Neutrophil (primary cell): ENCODE results near the gene PGM3.

ENCODE experiments used
- H3K27ac ChIP-seq: fragments of 200-600 bp; sonication (generic); 2 replicates; pipeline ENCODE4 v1.5.1; 2016; ENCODE audit warnings: mild to moderate bottlenecking, moderate library complexity
- H3K27me3 ChIP-seq: fragments of 200-600 bp; sonication (generic); 2 replicates; pipeline ENCODE4 v1.6.0; 2016; ENCODE audit warnings: mild to moderate bottlenecking
- H3K36me3 ChIP-seq: fragments of 200-600 bp; sonication (generic); 2 replicates; pipeline ENCODE4 v1.5.1; 2017
- H3K4me1 ChIP-seq, 2 experiments: fragments of 200-600 bp in 1 of 2; sonication (generic) in 1 of 2; 1 replicate in 1 of 2; 2 replicates in 1 of 2; pipeline versions ENCODE4 v1.5.1 to v1.6.1; 2013 to 2016; ENCODE audit warnings: low read depth in 1 of 2, low read length in 1 of 2, mild to moderate bottlenecking in 1 of 2, moderate library complexity in 1 of 2; ENCODE audit not compliant: control insufficient read depth in 1 of 2, insufficient read depth in 1 of 2
- H3K4me3 ChIP-seq, 2 experiments: fragments of 200-600 bp in 1 of 2; sonication (generic) in 1 of 2; 1 replicate in 1 of 2; 2 replicates in 1 of 2; pipeline ENCODE4 v1.5.1; 2013 to 2016; ENCODE audit warnings: low read depth in 1 of 2, low read length in 1 of 2, mild to moderate bottlenecking in 1 of 2, moderate library complexity in 1 of 2
- H3K9me3 ChIP-seq: fragments of 200-600 bp; sonication (generic); 2 replicates; pipeline ENCODE4 v1.5.1; 2016
- CTCF ChIP-seq: fragments of 200-600 bp; sonication (generic); IDR thresholded peaks from 2 replicates; pipeline ENCODE4 v1.5.1; 2016; ENCODE audit warnings: antibody characterized with exemption

The PGM3 gene

GRCh38 chr6:83167726-83168278, 25.3 kb downstream of the PGM3 start:
- Histone ChIP-seq H3K4me1 (no peaks in the 10 kb centered on the region), H3K4me3 (no peak overlapping the region), H3K36me3 (peaks cover 89% of the 10 kb centered on the region), H3K27ac (no peak overlapping the region), H3K27me3 (no peaks in the 10 kb centered on the region), H3K9me3 (no peaks in the 10 kb centered on the region)
- no peak for TF ChIP-seq CTCF

GRCh38 chr6:83160167-83160566, 32.9 kb downstream of the PGM3 start:
- TF ChIP-seq CTCF = no peak
- H3K9me3 ChIP-seq = no peaks in the 10 kb centered on the region
- no peaks in the 10 kb centered on the region for H3K27me3 ChIP-seq
- no peaks in the 10 kb centered on the region for H3K4me1 ChIP-seq
- H3K36me3 ChIP-seq = peaks cover 85% of the 10 kb centered on the region
- no peak overlapping the region for H3K27ac ChIP-seq
- H3K4me3 ChIP-seq = no peak overlapping the region

- H3K4me3 ChIP-seq = no peak overlapping the region
- H3K4me1 ChIP-seq = no peaks in the 10 kb centered on the region
- peaks cover 87% of the 10 kb centered on the region for H3K36me3 ChIP-seq
- no peaks in the 10 kb centered on the region for H3K9me3 ChIP-seq
- TF ChIP-seq CTCF = no peak
- no peaks in the 10 kb centered on the region for H3K27me3 ChIP-seq
- no peak overlapping the region for H3K27ac ChIP-seq
Observed at GRCh38 chr6:83155794-83156193, 37.3 kb downstream of the PGM3 start.

- no peak for TF ChIP-seq CTCF
- H3K36me3 ChIP-seq = peaks cover 80% of the 10 kb centered on the region
Observed at GRCh38 chr6:83153883-83154521, 39.1 kb downstream of the PGM3 start.

GRCh38 chr6:83152913-83153312, 40.2 kb downstream of the PGM3 start:
- Histone ChIP-seq H3K4me3 (no peak overlapping the region), H3K27me3 (no peaks in the 10 kb centered on the region), H3K4me1 (no peaks in the 10 kb centered on the region), H3K27ac (no peak overlapping the region), H3K36me3 (peaks cover 69% of the 10 kb centered on the region), H3K9me3 (no peaks in the 10 kb centered on the region)
- no peak for TF ChIP-seq CTCF

More at GRCh38 chr6:83153883-83154521, 39.1 kb downstream of the PGM3 start:
- no peaks in the 10 kb centered on the region for H3K27me3 ChIP-seq
- no peak overlapping the region for H3K4me3 ChIP-seq
- no peaks in the 10 kb centered on the region for H3K4me1 ChIP-seq
- H3K27ac ChIP-seq = no peak overlapping the region
- H3K9me3 ChIP-seq = no peaks in the 10 kb centered on the region
